IMR-90 (cell line): ENCODE measurements around the gene TTYH3. TPM values are rescaled to one million over a fixed set of nuclear protein-coding genes. Genes with fewer than 3 reads are reported as not detected.
A peak's percentile ranks its signal among the peaks of the same experiment; 100 is the strongest.

Source experiments
- ATAC-seq: fragments of 200-7000 bp; cut with Tn5 transposase; 2 replicates; pipeline ENCODE4 v1.9.1; 2020; ENCODE audit warnings: low read depth, mild to moderate bottlenecking, moderate library complexity
- BruUV-seq: library from RNA; stranded (reverse); fragments of 400-500 nt; replicated peaks from 2 replicates; lab custom pipeline; 2021; lab: Mats Ljungman, UMichigan
- CTCF ChIA-PET: fragments of 300-600 bp; formaldehyde crosslinking; extraction: SDS; loops from one replicate; lab custom pipeline; 2021; ENCODE audit warnings: antibody characterized with exemption; lab: Yijun Ruan, JAX
- POLR2A ChIA-PET: fragments of 300-600 bp; sonication (Branson Sonifier 250); formaldehyde crosslinking; loops from one replicate; lab custom pipeline; 2022; ENCODE audit warnings: antibody characterized with exemption; ENCODE audit not compliant: unreplicated experiment; lab: Charles Lee
- DNase-seq: peaks from one replicate; pipeline ENCODE4 v3.0.0; 2013
- H2AFZ ChIP-seq: replicated peaks from 2 replicates; pipeline ENCODE3; 2013; ENCODE audit warnings: low read length, mild to moderate bottlenecking; ENCODE audit not compliant: poor library complexity
- H2AK5ac ChIP-seq: 2 replicates; pipeline ENCODE4 v1.6.1; 2013; ENCODE audit warnings: low read depth, low read length, inconsistent platforms
- H2AK9ac ChIP-seq: replicated peaks from 2 replicates; pipeline ENCODE3; 2013; ENCODE audit warnings: mild to moderate bottlenecking, low read depth, low read length, moderate library complexity; ENCODE audit not compliant: poor library complexity
- H2BK120ac ChIP-seq: 2 replicates; pipeline ENCODE4 v1.6.1; 2013; ENCODE audit warnings: low read depth, low read length, inconsistent platforms
- H2BK15ac ChIP-seq: 3 replicates; pipeline ENCODE4 v1.6.1; 2013; ENCODE audit warnings: low read depth, low read length, inconsistent platforms
- H2BK20ac ChIP-seq: 2 replicates; pipeline ENCODE4 v1.6.1; 2013; ENCODE audit warnings: low read depth, mild to moderate bottlenecking, inconsistent platforms, low read length, moderate library complexity
- H2BK5ac ChIP-seq: 2 replicates; pipeline ENCODE4 v1.6.1; 2013; ENCODE audit warnings: mild to moderate bottlenecking, low read depth, low read length, inconsistent platforms; ENCODE audit not compliant: poor library complexity, severe bottlenecking
- H3K14ac ChIP-seq: replicated peaks from 2 replicates; pipeline ENCODE4 v1.6.1; 2013; ENCODE audit warnings: low read depth, low read length, inconsistent platforms
- H3K18ac ChIP-seq: 2 replicates; pipeline ENCODE4 v1.6.1; 2013; ENCODE audit warnings: low read depth, low read length, control low read depth
- H3K23ac ChIP-seq: 2 replicates; pipeline ENCODE4 v1.6.1; 2013; ENCODE audit warnings: low read depth, low read length, inconsistent platforms
- H3K27ac ChIP-seq: 2 replicates; pipeline ENCODE4 v1.5.1; 2013; ENCODE audit warnings: mild to moderate bottlenecking, control low read depth, low read length; ENCODE audit not compliant: insufficient read depth
- H3K27me3 ChIP-seq: 2 replicates; pipeline ENCODE4 v1.6.1; 2013; ENCODE audit warnings: low read length; ENCODE audit not compliant: control insufficient read depth, insufficient read depth
- H3K36me3 ChIP-seq: 2 replicates; pipeline ENCODE4 v1.6.1; 2013; ENCODE audit warnings: low read length, mixed read lengths; ENCODE audit not compliant: control insufficient read depth, insufficient read depth
- H3K4ac ChIP-seq: 2 replicates; pipeline ENCODE4 v1.6.1; 2013; ENCODE audit warnings: low read depth, low read length, inconsistent platforms
- H3K4me1 ChIP-seq: 2 replicates; pipeline ENCODE4 v1.6.1; 2013; ENCODE audit warnings: low read length, mixed read lengths; ENCODE audit not compliant: control insufficient read depth, insufficient read depth
- H3K4me2 ChIP-seq: 2 replicates; pipeline ENCODE4 v1.6.1; 2013; ENCODE audit warnings: low read depth, mild to moderate bottlenecking, control low read depth, low read length, moderate library complexity
- H3K4me3 ChIP-seq: 2 replicates; pipeline ENCODE4 v1.5.1; 2013; ENCODE audit warnings: low read depth, mild to moderate bottlenecking, control low read depth, low read length, moderate library complexity; ENCODE audit not compliant: insufficient read depth
- H3K56ac ChIP-seq: 2 replicates; pipeline ENCODE4 v1.6.1; 2013; ENCODE audit warnings: low read length, inconsistent platforms; ENCODE audit not compliant: insufficient read depth; ENCODE audit errors: extremely low read depth
- H3K79me1 ChIP-seq, 2 experiments: 2 replicates each; pipeline ENCODE4 v1.6.1; 2013; ENCODE audit warnings: low read length in 2 of 2, inconsistent platforms in 1 of 2, low read depth in 1 of 2
- H3K9ac ChIP-seq: 2 replicates; pipeline ENCODE4 v1.6.1; 2013; ENCODE audit warnings: low read depth, low read length, control low read depth
- H3K9me1 ChIP-seq: 2 replicates; pipeline ENCODE4 v1.6.1; 2013; ENCODE audit warnings: low read length, inconsistent platforms; ENCODE audit not compliant: insufficient read depth
- H3K9me3 ChIP-seq: 2 replicates; pipeline ENCODE4 v1.6.1; 2013; ENCODE audit warnings: low read length; ENCODE audit not compliant: control insufficient read depth, insufficient read depth
- H4K20me1 ChIP-seq: 2 replicates; pipeline ENCODE4 v1.6.1; 2013; ENCODE audit warnings: low read length, inconsistent platforms; ENCODE audit not compliant: insufficient read depth
- H4K5ac ChIP-seq: 2 replicates; pipeline ENCODE4 v1.6.1; 2013; ENCODE audit warnings: mild to moderate bottlenecking, low read depth, low read length, control low read depth
- H4K8ac ChIP-seq, 2 experiments: 2 replicates each; pipeline ENCODE4 v1.6.1; 2013; ENCODE audit warnings: low read depth in 2 of 2, low read length in 2 of 2, control low read depth in 1 of 2, inconsistent platforms in 1 of 2
- H4K91ac ChIP-seq: 2 replicates; pipeline ENCODE4 v1.6.1; 2013; ENCODE audit warnings: low read depth, low read length, inconsistent platforms; ENCODE audit not compliant: insufficient read depth
- BHLHE40 ChIP-seq: fragments of 150-350 bp; IDR thresholded peaks from 2 replicates; pipeline ENCODE4 v1.6.1; 2016; ENCODE audit warnings: mild to moderate bottlenecking, low read depth, low read length
- CEBPB ChIP-seq: IDR thresholded peaks from 2 replicates; pipeline ENCODE4 v1.6.1; 2012; ENCODE audit warnings: low read depth, low read length, improper control_type of control experiment
- CHD1 ChIP-seq: IDR thresholded peaks from 2 replicates; pipeline ENCODE4 v1.6.1; 2012; ENCODE audit warnings: low read depth, low read length, improper control_type of control experiment
- CTCF ChIP-seq: conservative IDR thresholded peaks from 2 replicates; pipeline ENCODE4 v1.5.1; 2012; ENCODE audit warnings: mild to moderate bottlenecking, low read depth, low read length, improper control_type of control experiment
- FOS ChIP-seq: fragments of 150-350 bp; IDR thresholded peaks from 2 replicates; pipeline ENCODE4 v1.6.1; 2016; ENCODE audit warnings: low read depth, low read length
- MAFK ChIP-seq: IDR thresholded peaks from 2 replicates; pipeline ENCODE4 v1.6.1; 2012; ENCODE audit warnings: low read depth, low read length, improper control_type of control experiment
- MAZ ChIP-seq: IDR thresholded peaks from 2 replicates; pipeline ENCODE4 v1.6.1; 2012; ENCODE audit warnings: low read depth, mild to moderate bottlenecking, low read length, improper control_type of control experiment, moderate library complexity, borderline replicate concordance
- MXI1 ChIP-seq: IDR thresholded peaks from 2 replicates; pipeline ENCODE4 v1.6.1; 2012; ENCODE audit warnings: low read depth, mild to moderate bottlenecking, low read length, moderate library complexity, borderline replicate concordance
- NFE2L2 ChIP-seq: fragments of 150-350 bp; IDR thresholded peaks from 2 replicates; pipeline ENCODE4 v1.6.1; 2016; ENCODE audit warnings: low read depth, mild to moderate bottlenecking, low read length
- POLR2A ChIP-seq: IDR thresholded peaks from 2 replicates; pipeline ENCODE4 v1.6.1; 2012; ENCODE audit warnings: mild to moderate bottlenecking, low read depth, low read length
- RAD21 ChIP-seq: IDR thresholded peaks from 2 replicates; pipeline ENCODE4 v1.6.1; 2012; ENCODE audit warnings: low read length, improper control_type of control experiment
- RCOR1 ChIP-seq: IDR thresholded peaks from 2 replicates; pipeline ENCODE4 v1.6.1; 2012; ENCODE audit warnings: mild to moderate bottlenecking, low read length, improper control_type of control experiment; ENCODE audit not compliant: insufficient replicate concordance
- RFX5 ChIP-seq: IDR thresholded peaks from 2 replicates; pipeline ENCODE4 v1.8.0; 2012; ENCODE audit warnings: low read depth, mild to moderate bottlenecking, low read length, moderate library complexity
- SMC3 ChIP-seq: fragments of 150-350 bp; IDR thresholded peaks from 2 replicates; pipeline ENCODE4 v1.6.1; 2016; ENCODE audit warnings: low read depth, mild to moderate bottlenecking, antibody characterized with exemption, low read length, moderate library complexity
- WGBS, 2 experiments: methylation state at CpG; one replicate each; pipeline versions ENCODE4 v1.1.5 to v1.1.7; 2013; ENCODE audit warnings: missing lambda C conversion rate in 2 of 2; ENCODE audit not compliant: insufficient read length in 1 of 2; ENCODE audit errors: extremely low coverage in 2 of 2; 5-methylcytosine and 5-hydroxymethylcytosine counted together
- dilution Hi-C: fragments of 300-500 bp; cut with HindIII; formaldehyde crosslinking; loops from one replicate; pipeline ENCODE4 v1.14.3; 2018; ENCODE audit warnings: low sequenced_read_pairs; ENCODE audit not compliant: unreplicated experiment
- in situ Hi-C: fragments of 300-500 bp; cut with MboI; formaldehyde crosslinking; loops from 3 replicates; pipeline ENCODE4 v1.14.3; 2019; ENCODE audit warnings: low sequenced_read_pairs, inconsistent platforms, mixed read lengths
- intact Hi-C: fragments of 100-400 bp; cut with micrococcal nuclease; formaldehyde crosslinking; loops from 2 replicates; pipeline ENCODE4 v1.10.0; 2022
- polyA plus RNA-seq, 3 experiments: library from polyadenylated mRNA; depleted of rRNA; stranded (reverse); fragments of >200 nt; gene quantifications; 2 replicates each; pipeline ENCODE4 v1.2.3, GENCODE V29; 2012; ENCODE audit warnings: low replicate concordance in 1 of 3
- total RNA-seq: library from RNA; depleted of rRNA; stranded (reverse); fragments of >200 nt; gene quantifications from 2 replicates; pipeline ENCODE4 v1.2.3, GENCODE V29; 2012
- TF ChIP-seq, protein P1 (sequence below): fragments of 150-350 bp; IDR thresholded peaks from 2 replicates; pipeline ENCODE4 v1.6.1; 2017; ENCODE audit warnings: mild to moderate bottlenecking, antibody characterized with exemption, low read length, low read depth
- TF ChIP-seq, protein P2 (sequence below): fragments of 150-350 bp; IDR thresholded peaks from 2 replicates; pipeline ENCODE4 v1.6.1; 2016; ENCODE audit warnings: low read depth, mild to moderate bottlenecking, low read length, moderate library complexity, borderline replicate concordance

Gene TTYH3
- total and polyA plus RNA-seq, 2 of the 4 experiments (the other 2 are of a cell fraction): 5.6 to 82.6 TPM

DNA sequence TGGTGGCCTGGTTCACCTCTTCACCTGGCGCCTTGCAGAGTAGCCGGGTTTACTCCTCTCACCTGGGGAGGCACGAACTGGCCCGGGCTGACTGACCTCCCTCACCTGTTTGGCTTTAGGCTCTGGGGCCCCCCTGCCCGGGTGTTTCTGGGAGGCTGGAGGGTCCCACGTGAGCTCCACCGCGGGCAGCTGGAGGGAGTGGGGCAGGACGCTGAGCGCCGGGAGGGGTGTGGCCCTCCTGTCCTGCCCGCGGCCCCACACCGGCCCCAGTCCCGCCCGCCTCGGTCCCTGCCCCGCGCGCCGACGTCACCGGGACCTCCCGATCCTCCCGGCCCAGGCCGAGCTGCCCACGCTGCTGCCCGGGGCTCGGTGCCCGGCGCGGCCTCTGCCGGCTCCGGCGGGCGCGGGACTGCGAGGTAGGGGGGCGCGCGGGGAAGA, 56.1 kb downstream of the TTYH3 start, which contains the start of gene AMZ1:
Gene AMZ1 (plus strand): TSS at position 322 of the 438 bp plus-strand sequence. CDS start 12,250 bp downstream, outside the sequence.
- H3K79me1 ChIP-seq: no peaks in the 10 kb centered on the region
- WGBS, 2 experiments: 2% methylated on average over 6 of the region's 41 CpGs; no CpG with 5 or more reads in 1 of the 2 experiments
- no peak within 1 kb of the TSS for H3K18ac ChIP-seq
- ChIA-PET POLR2A (no interaction called here), CTCF (no interaction called here)
- H4K8ac ChIP-seq: peak within 1 kb of the TSS; percentile 21 to 55; a peak in 2 of 4 replicates
- peak within 1 kb of the TSS; percentile 18 for H3K4me3 ChIP-seq
- peak within 1 kb of the TSS; percentile 98 for H2AK9ac ChIP-seq
- intact Hi-C loops (no loop called here), dilution Hi-C loops (no loop called here), in situ Hi-C loops (loop anchor here (25.0 kb wide), 1 partner anchor 474 kb away; no protein-coding TSS in a partner anchor)
- no peaks in the 10 kb centered on the region for H3K36me3 ChIP-seq
- peak within 1 kb of the TSS; percentile 19; the same call in 1 of the 2 replicates for H2BK120ac ChIP-seq
- no peak within 1 kb of the TSS for H4K5ac ChIP-seq
- H2BK20ac ChIP-seq: no peak within 1 kb of the TSS; the same call in none of the 2 replicates
- TF ChIP-seq FOS: no peak
- TF ChIP-seq SMC3: no peak
- no peak for TF ChIP-seq MXI1
- no peak for TF ChIP-seq MAFK
- TF ChIP-seq, protein P1, sequence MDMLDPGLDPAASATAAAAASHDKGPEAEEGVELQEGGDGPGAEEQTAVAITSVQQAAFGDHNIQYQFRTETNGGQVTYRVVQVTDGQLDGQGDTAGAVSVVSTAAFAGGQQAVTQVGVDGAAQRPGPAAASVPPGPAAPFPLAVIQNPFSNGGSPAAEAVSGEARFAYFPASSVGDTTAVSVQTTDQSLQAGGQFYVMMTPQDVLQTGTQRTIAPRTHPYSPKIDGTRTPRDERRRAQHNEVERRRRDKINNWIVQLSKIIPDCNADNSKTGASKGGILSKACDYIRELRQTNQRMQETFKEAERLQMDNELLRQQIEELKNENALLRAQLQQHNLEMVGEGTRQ: no peak
- no peak for TF ChIP-seq NFE2L2
- TF ChIP-seq, protein P2, sequence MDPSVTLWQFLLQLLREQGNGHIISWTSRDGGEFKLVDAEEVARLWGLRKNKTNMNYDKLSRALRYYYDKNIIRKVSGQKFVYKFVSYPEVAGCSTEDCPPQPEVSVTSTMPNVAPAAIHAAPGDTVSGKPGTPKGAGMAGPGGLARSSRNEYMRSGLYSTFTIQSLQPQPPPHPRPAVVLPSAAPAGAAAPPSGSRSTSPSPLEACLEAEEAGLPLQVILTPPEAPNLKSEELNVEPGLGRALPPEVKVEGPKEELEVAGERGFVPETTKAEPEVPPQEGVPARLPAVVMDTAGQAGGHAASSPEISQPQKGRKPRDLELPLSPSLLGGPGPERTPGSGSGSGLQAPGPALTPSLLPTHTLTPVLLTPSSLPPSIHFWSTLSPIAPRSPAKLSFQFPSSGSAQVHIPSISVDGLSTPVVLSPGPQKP: no peak
- TF ChIP-seq RFX5: no peak
- TF ChIP-seq RCOR1: no peak
- TF ChIP-seq RAD21: no peak
- no peak for TF ChIP-seq BHLHE40
- TF ChIP-seq MAZ: no peak; the same call in 1 of the 2 replicates
- no peak for TF ChIP-seq CEBPB
- TF ChIP-seq CTCF: no peak
- TF ChIP-seq CHD1: no peak
- no peak for TF ChIP-seq POLR2A
- peak within 1 kb of the TSS; percentile 80 for H2AFZ ChIP-seq
- peaks cover 2% of the 10 kb centered on the region; the same call in 1 of the 2 replicates for H3K9me3 ChIP-seq
- ATAC-seq: peak; percentile 62
- no peaks in the 10 kb centered on the region for H3K9me1 ChIP-seq
- no peak within 1 kb of the TSS for H2BK5ac ChIP-seq
- DNase-seq: no peak
- H3K14ac ChIP-seq: peak within 1 kb of the TSS; percentile 29; the same call in 1 of the 2 replicates
- no peak within 1 kb of the TSS; the same call in 1 of the 2 replicates for H3K27ac ChIP-seq
- peaks cover 6% of the 10 kb centered on the region for H3K4me1 ChIP-seq
- peaks cover 9% of the 10 kb centered on the region; the same call in 1 of the 2 replicates for H3K27me3 ChIP-seq
- H2AK5ac ChIP-seq: peak within 1 kb of the TSS; percentile 15
- H4K91ac ChIP-seq: no peak within 1 kb of the TSS
- no peak within 1 kb of the TSS; the same call in 2 of the 3 replicates for H2BK15ac ChIP-seq
- no peak within 1 kb of the TSS for H3K56ac ChIP-seq
- peak within 1 kb of the TSS; percentile 51; the same call in 1 of the 2 replicates for H3K4ac ChIP-seq
- no peak within 1 kb of the TSS for H3K9ac ChIP-seq
- peak within 1 kb of the TSS; percentile 68 for H3K4me2 ChIP-seq
- H3K23ac ChIP-seq: no peak within 1 kb of the TSS; the same call in 1 of the 2 replicates
- no peaks in the 10 kb centered on the region for H4K20me1 ChIP-seq
- BruUV-seq: no TSS peak
